GM19397 (cell line): ENCODE measurements around the gene LGR4.
"Not testable (repeated sequence)": the region's sequence is repeated elsewhere in the genome, so short reads cannot be mapped to it uniquely, and the experiment has no call there.

ENCODE experiments used
- ATAC-seq: cut with Tn5 transposase; IDR thresholded peaks from one replicate; pipeline ENCODE4 v1.9.1; 2021; ENCODE audit warnings: mild to moderate bottlenecking, moderate library complexity; ENCODE audit not compliant: unreplicated experiment

The LGR4 gene

DNA sequence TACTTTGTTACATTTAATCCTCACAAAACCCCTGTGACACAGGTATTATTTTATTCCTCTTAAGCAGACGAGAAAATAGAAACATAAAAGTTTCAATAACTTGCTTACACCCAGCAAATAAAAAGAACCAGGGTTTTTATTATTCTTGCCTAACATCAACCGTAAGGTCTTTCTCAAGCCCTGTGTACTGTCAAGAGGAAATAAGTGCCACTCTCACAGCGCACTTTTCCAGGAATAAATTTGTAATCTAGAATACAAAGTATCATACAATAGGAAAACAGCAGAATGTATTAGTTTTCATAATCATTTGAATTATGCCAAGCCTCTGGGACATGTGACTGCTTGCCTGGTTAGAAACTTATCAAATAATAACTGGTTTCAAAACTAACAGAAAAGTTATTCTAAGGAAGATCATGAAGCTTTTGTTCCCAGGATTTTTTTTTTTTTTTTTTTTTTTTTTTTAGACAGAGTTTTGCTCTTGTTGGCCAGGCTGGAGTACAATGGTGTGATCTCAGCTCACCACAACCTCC lies 117.0 kb downstream of the LGR4 start:
- no peak for ATAC-seq

DNA sequence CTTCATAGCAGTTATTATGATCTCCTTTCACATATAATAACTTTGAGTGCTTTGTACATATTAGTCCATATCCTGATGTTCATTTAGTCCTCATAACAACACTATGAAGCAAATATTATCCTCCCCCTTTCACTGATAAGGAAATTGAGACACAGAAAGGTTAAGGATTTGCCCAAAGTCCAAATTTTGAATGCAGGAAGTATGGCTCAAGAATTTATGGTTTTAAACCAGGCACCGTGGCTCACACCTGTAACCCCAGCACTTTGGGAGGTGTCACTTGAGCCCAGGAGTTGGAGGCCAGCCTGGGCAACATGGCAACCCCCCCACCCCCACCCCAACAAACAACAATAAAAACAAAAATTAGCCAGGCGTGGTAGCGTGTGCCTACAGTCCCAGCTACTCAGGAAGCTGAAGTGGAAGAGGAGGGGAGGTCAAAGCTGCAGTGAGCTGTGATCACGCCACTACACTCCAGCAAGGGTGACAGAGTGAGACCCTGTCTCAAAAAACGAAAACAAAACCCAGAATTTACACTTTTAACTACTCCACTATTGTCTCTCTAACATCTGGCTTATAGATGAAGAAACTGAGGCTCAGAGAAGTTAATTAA lies 118.1 kb downstream of the LGR4 start:
- ATAC-seq: no peak

DNA sequence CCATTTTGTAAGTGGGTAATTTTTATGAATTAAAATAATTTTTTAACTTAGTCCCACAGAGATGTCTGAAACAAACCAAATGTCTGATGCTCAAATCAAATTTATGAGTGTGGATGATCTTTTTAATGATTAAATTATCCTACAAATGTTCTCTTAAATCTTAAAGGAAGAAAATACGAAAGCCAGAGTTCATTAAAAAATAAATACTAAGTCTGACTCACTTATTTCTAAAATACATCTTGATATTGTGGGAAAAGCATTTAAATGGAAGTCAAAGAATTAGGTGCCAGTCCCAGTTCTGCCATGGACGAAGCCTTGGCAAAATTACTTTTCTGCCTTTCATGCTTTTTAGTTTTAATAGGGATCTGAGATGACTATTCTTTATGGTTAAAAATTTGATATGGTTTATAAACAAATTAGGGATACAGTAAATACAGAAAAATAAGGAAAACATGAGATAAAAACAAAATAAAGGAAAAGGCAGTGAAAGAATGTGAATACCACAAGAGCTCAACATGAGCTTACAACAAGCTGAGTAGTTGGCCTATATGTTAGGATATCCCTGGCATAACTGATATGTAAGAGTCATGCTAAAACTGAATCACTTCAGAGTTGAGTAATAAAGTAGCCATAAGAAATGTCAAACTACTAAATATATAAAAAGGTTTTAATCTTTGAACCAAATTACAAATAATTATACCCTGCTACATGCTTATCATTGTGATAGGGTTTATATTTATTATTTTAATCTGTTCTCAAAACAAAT lies 118.8 kb downstream of the LGR4 start:
- no peak for ATAC-seq

DNA sequence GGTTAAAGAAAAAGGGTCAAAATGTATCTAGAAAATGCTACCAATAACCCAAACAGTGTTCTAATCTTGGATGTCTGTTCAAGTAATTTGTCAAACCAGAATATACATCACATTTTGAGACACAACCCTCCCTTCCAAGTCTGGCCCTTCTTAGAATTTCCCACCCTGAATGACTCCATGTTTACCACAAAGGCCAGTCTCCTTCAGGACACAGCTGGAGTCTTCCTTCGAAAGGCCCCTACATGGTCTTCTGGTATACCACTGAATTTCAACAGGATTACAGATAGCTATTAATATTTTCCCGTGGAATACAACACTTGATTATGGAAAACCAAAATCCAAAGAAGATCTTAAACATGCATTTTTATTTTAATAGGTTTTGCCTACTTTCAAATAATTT lies 119.8 kb downstream of the LGR4 start:
- no peak for ATAC-seq

DNA sequence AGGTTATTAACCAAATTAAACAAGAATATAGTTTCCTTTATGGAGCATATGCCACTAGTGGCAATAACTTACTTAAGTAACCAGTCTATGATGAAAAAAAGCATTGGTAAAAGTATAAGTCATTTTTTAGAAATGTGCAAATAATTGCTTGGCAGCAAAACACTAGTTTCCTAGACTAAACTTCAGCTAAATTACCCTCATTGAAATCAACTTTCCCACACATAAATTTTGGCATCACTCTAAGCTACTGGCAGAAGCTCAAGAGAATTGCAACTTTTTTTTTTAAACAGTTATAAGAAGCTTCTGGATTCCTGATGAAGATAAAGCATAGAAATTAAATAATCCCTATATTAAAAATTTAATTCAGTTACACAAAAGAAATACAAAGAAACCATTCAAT lies 122.1 kb downstream of the LGR4 start:
- ATAC-seq: no peak

DNA sequence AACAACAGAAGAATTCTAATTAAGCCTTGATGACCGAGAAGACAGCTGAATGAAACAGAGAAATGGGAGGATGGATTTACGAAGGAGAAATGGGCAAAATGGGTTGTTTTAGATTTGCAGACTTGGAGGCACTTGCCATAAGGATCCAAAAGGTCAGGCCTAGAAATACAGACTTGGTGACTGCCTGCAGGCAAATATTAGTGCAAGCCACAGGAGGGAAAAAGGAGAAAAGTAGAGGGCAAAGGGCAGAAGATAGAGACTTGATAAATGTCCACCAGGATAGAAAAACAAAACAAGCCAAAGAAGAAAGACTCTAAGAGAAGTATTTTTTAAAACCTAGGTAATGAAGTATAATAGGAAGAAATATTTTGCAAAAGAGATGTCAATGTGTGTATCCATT lies 122.7 kb downstream of the LGR4 start:
- ATAC-seq: no peak

DNA sequence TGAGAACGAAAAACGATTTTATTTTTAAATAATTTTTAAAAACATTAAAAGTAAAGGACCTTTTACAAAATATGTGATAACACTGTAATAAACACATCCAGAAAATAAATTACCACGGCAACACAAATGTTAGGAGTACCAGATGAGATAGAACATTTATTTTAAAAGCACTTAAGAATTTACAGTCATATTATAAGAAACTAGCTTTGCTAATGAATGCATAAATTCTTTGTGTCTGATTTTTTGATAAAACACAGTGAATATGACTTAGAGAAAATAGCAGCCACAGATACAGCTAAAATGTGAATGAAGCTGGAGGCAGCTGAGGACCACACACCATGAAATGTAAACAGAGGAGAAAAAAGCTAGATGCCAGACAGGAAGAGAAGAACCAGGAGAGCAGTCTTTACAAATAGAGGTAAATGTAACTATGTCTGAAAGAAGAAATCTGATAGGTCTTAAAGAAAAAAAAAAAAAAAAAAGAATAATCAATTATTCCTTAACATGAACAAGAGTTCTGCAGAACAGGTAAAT lies 124.2 kb downstream of the LGR4 start:
- ATAC-seq: no peak

DNA sequence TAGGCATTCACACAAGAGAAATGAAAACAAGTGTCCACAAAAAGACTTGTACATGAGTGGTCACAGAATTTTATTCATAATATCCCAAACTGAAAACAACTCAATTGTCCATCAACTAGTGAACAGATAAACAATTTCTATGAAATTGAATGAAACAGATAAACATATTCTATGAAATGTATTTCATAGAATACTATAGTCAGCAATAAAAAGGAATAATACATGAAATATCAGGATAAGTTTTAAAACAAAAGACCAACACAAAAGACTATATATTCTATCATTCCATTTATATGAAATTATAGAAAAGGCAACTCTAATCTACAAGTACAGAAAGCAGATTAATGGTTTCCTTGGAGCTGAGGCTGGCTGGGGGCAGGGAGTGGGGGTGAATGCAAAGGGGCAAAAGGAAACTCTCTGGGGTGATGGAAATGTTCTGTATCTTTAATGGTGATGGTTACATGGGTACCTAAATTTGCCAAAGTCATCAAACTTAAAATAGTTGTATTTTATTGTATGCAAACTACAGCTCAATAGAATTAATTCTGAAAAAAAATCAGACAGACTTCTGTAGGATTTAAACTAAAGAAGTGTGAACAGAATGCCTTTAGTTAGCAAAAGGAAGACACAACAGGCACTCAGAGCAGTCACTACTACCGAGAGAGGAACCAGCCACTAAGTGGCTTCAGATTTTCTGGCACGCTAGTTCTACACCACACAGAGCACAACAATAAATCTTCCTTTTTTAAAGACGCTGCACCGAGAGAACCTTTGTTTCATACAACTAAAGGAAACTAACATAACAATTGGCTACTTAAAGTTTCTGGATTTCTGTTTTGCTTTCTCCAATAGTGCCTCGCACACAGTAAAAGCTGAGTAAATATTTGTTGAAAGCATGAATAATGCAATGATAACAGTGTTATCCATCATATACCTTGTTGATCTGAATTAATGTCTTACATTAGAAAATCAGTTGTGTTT lies 124.9 kb downstream of the LGR4 start:
- no peak for ATAC-seq

DNA sequence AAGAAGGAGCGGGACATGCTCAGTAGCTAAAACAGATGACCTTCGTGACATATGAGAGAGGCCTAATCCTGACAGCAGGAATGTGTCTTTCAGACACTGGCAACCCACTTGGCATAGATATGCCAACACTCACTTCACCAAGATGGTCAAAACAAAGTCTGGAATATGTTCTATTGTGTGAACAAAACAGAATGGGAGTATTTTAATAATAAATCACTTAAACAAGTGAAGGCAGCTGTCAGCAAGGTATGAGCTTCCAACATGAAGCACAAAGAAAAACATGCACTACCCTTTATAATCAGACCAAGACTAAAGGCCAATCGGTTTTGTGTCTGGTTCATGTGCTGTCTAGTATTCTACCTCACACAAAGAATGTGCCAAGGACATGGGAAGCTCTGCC lies 132.6 kb downstream of the LGR4 start:
- ATAC-seq: no peak

DNA sequence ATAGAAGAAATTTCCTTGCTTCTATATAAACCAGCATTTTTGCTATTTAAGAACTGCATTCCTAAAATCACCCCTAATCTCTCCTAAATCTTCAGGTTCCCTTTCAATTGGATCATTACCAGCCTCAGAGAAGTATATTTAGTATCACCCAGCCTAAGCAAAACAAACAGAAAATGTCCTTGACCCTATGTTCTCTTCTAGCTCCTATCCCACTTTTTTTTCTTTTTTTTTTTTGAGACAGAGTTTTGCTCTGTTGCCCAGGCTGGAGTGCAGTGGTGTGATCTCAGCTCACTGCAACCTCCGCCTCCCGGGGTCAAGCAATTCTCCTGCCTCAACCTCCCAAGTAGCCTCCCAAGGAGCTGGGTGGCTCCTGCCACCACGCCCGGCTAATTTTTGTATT lies 137.8 kb downstream of the LGR4 start:
- not testable (repeated sequence) for ATAC-seq

DNA sequence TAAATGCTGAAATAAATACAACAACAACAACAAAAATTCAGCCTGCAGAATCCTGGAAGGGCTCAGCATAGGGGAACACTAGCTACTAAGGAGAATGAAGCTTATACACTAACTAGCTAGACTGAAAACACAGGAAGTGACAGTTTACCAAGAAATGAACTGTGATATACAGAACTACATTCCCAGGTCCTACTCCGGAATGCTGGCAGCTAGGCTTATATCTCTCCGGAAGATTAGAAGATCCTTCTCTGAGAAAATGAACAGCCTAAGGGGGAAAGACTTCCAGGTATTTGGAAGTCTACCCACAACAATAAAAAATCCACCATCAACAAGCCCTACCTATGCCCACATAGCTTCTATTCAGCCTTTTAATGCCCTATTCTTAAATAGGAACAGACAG lies 140.6 kb downstream of the LGR4 start:
- ATAC-seq: no peak

DNA sequence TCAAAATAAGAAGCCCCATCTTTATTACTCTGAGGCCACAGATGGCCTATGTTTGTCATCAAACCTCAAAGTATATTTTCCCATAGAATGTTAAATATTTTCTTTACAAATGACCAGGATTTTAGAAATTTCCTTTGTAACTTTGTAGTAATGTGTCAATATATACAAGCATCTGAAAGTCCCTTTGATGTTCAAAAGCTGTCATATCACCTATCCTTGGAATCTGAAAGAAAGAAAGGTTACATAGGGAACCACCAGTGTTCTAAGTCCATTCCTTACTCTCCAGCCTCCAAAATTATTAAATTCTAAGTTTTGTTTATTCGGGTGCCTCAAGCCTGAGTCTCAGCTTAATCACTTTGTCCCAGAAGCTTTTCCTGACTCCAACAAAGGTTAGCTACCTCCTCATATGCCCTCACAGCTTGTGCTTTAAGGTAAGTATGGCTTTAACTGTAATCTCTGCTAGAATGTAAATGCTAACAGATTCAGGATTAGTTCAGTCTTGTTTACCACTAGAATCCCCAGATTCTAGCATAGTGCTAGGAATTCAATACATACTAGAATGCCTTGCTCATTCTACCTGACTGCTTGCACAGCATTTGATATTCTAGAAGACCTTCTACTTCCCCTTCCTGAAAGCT lies 141.8 kb downstream of the LGR4 start:
- no peak for ATAC-seq

DNA sequence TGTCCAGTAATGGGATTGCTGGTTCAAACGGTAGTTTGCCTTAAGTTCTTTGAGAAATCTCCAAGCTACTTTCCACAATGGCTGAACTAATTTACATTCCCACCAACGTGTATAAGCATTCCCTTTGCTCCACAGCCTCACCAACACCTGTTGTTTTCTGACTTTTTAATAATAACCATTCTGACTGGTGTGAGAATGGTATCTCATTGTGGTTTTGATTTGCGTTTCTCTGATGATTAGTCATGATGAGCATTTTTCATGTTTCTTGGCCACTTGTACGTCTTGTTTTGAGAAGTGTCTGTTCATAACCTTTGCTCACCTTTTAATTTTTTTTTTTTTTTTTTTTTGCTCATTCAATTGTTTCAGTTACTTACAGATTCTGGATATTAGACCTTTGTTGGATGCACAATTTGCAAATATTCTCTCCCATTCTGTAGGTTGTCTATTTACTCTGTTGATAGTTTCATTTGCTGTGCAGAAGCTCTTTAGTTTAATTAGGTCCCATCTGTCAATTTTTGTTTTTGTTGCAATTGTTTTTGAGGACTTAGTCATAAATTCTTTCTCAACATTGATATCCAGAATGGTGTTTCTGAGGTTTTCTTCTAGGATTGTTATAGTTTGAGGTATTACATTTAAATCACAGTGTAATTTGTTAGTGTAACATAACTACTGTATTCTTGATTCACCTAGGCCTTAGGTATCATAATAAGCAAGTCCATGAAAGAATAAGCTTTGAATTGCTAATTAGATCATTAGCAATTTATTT lies 142.5 kb downstream of the LGR4 start:
- no peak for ATAC-seq

DNA sequence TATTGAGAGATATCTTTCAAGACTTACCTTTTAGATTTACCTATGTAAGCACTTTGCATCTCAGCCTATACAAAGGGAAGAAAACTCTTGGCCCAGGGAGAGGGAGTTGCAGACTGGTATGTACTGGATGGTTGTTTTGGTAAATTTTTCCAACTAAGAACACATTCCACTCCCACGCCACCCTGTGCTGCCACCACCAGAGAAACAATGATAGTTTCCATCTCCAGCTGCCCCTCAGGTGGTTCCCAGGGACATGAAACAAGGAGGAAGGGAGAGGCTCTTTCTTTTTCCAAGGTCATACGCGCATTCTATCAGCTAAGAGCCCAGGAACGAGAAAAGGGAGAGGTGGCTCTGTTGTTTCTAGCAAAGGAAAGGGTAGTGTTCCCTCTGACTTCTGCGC lies 144.0 kb downstream of the LGR4 start:
- ATAC-seq: no peak

DNA sequence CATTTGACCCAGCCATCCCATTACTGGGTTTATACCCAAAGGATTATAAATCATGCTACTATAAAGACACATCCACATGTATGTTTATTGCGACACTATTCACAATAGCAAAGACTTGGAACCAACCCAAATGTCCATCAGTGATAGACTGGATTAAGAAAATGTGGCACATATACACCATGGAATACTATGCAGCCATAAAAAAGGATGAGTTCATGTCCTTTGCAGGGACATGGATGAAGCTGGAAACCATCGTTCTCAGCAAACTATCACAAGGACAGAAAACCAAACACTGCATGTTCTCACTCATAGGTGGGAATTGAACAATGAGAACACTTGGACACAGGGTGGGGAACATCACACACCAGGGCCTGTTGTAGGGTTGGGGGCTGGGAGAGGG lies 145.5 kb downstream of the LGR4 start:
- not testable (repeated sequence) for ATAC-seq

DNA sequence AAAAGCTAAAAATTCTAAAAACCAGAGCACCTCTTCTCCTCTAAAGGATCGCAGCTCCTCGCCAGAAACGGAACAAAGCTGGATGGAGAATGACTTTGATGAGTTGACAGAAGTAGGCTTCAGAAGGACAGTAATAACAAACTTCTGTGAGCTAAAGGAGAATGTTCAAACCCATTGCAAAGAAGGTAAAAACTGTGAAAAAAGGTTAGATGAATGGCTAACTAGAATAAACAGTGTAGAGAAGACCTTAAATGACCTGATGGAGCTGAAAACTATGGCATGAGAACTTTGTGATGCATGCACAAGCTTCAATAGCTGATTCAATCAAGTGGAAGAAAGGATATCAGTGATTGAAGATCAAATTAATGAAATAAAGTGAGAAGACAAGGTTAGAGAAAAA lies 150.4 kb downstream of the LGR4 start:
- not testable (repeated sequence) for ATAC-seq

DNA sequence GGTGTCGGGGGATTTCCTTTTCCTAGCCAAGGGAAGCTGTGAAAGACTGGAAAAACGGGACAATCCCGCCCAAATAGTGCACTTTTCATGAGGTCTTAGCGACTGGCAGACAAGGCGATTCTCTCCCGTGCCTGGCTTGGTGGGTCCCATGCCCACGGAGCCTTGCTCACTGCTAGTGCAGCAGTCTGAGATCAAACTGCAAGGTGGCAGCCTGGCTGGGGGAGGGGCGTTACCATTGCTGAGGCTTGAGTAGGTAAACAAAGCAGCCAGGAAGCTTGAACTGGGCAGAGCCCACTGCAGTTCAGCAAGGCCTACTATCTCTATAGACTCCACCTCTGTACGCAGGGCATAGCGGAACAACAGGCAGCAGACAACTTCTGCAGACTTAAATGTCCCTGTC lies 151.2 kb downstream of the LGR4 start:
- not testable (repeated sequence) for ATAC-seq

DNA sequence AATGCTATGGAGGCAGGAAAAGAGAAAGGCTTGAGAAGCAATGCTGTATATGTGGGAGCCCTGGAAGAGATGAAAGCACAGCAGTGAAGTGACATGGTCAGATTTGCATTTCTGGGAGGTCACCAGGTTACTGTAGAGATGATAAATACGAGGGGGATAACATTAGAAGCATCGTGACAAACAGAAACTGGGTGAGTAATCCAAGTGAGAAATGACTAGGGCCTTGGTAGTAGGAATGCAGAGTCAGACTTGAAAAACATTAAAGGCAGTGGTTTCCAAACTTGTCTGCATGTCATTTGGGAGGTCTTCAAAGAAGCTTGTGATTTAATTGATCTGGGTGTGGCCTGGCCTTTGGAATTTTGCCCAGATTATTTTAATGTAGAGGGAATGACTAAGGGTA lies 153.5 kb downstream of the LGR4 start:
- ATAC-seq: peak; percentile 97

DNA sequence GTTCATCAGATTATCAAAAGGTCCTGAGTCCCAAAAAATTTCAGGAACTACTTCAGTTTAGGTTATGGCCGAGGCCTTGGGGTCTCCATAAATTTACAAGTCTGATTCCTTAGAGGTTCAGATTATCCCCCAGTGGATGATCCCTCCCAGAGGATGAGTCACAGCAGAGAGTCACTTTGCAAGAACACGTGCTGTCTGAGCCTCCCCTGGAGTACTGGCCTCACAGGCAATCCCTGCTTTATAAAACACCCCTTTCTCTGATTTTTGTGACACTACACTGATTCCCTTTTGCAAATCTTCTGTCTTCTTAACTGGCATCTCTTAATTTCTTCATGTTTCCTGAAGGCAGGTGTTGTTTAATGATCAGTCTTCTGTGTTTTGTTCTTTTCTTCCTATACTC lies 154.8 kb downstream of the LGR4 start:
- no peak for ATAC-seq
